MCF 10A (cell line): ENCODE results near the gene FAM241B. TPM values are rescaled to one million over a fixed set of nuclear protein-coding genes. Genes with fewer than 3 reads are reported as not detected.

Experiments used
- BruUV-seq: library from RNA; stranded (reverse); fragments of 400-500 nt; replicated peaks from 2 replicates; lab custom pipeline; 2021; lab: Mats Ljungman, UMichigan
- CTCF ChIA-PET: fragments of 300-600 bp; sonication (Branson Sonifier 250); formaldehyde crosslinking; extraction: SDS; loops from one replicate; lab custom pipeline; 2021; ENCODE audit warnings: antibody characterized with exemption, inconsistent platforms; lab: Yijun Ruan, JAX
- POLR2A ChIA-PET: fragments of 300-600, 350-650 bp; sonication (Branson Sonifier 250); formaldehyde crosslinking; extraction: SDS; loops from one replicate; lab custom pipeline; 2020; ENCODE audit warnings: antibody characterized with exemption, inconsistent platforms; lab: Yijun Ruan, JAX
- DNase-seq: peaks from one replicate; pipeline ENCODE4 v3.0.0-alpha.2; 2018; ENCODE audit not compliant: unreplicated experiment
- H3K27ac Mint-ChIP-seq: one replicate; pipeline ENCODE4 v1.8.0; 2022; ENCODE audit warnings: mild to moderate bottlenecking, low read depth, mixed read lengths; ENCODE audit not compliant: unreplicated experiment
- H3K27me3 Mint-ChIP-seq: one replicate; pipeline ENCODE4 v1.8.0; 2022; ENCODE audit warnings: mixed read lengths; ENCODE audit not compliant: insufficient read depth, unreplicated experiment
- H3K36me3 Mint-ChIP-seq: one replicate; pipeline ENCODE4 v1.8.0; 2022; ENCODE audit warnings: mild to moderate bottlenecking, moderate library complexity, mixed read lengths; ENCODE audit not compliant: insufficient read depth, unreplicated experiment
- H3K4me1 Mint-ChIP-seq: one replicate; pipeline ENCODE4 v1.8.0; 2022; ENCODE audit warnings: mixed read lengths; ENCODE audit not compliant: insufficient read depth, unreplicated experiment
- H3K4me3 Mint-ChIP-seq: one replicate; pipeline ENCODE4 v1.8.0; 2022; ENCODE audit warnings: mild to moderate bottlenecking, moderate library complexity, mixed read lengths; ENCODE audit not compliant: unreplicated experiment
- H3K9me3 Mint-ChIP-seq: one replicate; pipeline ENCODE4 v1.8.0; 2022; ENCODE audit warnings: mixed read lengths; ENCODE audit not compliant: unreplicated experiment
- intact Hi-C: fragments of 100-400 bp; cut with micrococcal nuclease; formaldehyde crosslinking; loops from 2 replicates; pipeline ENCODE4 v1.14.1; 2022
- total RNA-seq: library from RNA; stranded (reverse); gene quantifications from 2 replicates; pipeline ENCODE4 v1.2.3, GENCODE V29; 2022
- TF ChIP-seq, protein P1 (sequence below): fragments of 200-600 bp; IDR thresholded peaks from one replicate; pipeline ENCODE4 v1.8.0; 2022; ENCODE audit warnings: antibody characterized with exemption, mild to moderate bottlenecking; ENCODE audit not compliant: unreplicated experiment

The FAM241B gene
- total RNA-seq, 1 experiment from 2014 or later = 7.5 TPM

DNA sequence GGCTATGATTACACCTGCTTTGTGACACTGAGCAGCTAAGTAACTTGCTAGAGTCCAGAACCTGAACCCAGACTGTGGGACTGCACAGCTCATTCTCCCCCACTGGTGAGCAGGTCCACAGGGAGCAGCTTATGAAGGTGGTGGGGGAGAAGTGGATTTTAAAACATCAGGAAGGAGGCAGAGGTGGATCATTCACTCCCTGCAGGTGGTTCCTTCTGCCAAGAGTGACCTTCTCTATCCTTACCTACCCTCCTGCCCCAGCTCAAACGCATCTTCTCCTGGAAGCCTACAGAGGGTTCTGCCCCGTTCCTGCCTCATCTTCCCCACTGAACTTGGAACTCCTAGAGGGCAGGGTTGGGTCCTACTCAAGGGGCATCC, 539 bp upstream of the FAM241B start:
- TF ChIP-seq, protein P1, sequence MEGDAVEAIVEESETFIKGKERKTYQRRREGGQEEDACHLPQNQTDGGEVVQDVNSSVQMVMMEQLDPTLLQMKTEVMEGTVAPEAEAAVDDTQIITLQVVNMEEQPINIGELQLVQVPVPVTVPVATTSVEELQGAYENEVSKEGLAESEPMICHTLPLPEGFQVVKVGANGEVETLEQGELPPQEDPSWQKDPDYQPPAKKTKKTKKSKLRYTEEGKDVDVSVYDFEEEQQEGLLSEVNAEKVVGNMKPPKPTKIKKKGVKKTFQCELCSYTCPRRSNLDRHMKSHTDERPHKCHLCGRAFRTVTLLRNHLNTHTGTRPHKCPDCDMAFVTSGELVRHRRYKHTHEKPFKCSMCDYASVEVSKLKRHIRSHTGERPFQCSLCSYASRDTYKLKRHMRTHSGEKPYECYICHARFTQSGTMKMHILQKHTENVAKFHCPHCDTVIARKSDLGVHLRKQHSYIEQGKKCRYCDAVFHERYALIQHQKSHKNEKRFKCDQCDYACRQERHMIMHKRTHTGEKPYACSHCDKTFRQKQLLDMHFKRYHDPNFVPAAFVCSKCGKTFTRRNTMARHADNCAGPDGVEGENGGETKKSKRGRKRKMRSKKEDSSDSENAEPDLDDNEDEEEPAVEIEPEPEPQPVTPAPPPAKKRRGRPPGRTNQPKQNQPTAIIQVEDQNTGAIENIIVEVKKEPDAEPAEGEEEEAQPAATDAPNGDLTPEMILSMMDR = no peak
- Mint-ChIP-seq H3K4me1 (no peaks in the 10 kb centered on the region), H3K9me3 (no peaks in the 10 kb centered on the region), H3K27me3 (peaks cover 5% of the 10 kb centered on the region), H3K4me3 (peak overlapping the region; percentile 58), H3K27ac (no peak overlapping the region), H3K36me3 (no peaks in the 10 kb centered on the region)
- no peak for DNase-seq
- POLR2A ChIA-PET = interaction anchor here (0.6 to 1.0 kb wide), 4 partner anchors 12 to 196 kb away, joined by 3 read pairs; no protein-coding TSS in a partner anchor
- CTCF ChIA-PET = interaction anchor here (0.6 to 1.4 kb wide), 31 partner anchors 8 to 1429 kb away, joined by 3 to 14 read pairs (median 3); no protein-coding TSS in a partner anchor
- BruUV-seq = no TSS peak
- intact Hi-C loops = no loop called here

DNA sequence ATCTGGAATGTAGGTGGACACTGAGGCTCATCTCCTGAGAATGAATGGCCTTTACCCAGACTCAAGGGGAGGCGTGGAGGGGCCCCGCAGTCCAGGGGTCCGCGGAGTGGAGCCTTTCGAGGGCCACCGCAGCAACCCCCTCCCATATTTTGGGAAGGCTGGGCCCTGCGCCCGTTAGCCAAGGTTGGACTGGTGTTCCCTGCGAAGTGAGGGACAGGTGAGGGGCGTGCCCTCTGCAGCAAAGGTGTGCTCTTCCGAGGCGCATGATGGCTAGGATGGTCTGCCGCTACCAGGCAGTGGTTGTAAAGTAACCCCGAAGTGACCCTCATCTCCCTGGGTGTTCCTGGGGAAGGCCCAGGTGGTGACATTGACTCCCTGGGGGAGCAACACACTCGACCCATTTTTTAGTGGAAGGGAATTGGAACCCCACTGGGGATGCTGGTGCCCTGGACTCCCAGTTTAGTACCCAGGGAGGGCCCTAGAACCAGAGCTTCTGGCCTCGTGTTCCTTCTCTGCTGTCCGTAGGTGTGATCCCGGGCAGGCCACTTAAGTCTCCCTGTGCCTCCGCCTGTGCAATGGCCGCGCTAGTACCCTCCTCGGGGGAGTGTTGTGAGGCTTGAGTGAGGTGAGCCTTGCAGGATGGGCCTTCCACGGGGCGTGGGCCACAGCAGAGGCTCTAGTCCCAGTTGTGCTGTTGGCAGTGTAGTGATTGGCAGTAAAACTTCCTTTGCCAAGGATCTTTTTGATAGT, 779 bp downstream of the FAM241B start:
- CTCF ChIA-PET = interaction anchor here (0.7 to 2.3 kb wide), 3 partner anchors 10 to 114 kb away, joined by 5 to 15 read pairs (median 10); no protein-coding TSS in a partner anchor
- TSS peak; percentile 21 for BruUV-seq
- intact Hi-C loops = no loop called here
- POLR2A ChIA-PET = interaction anchor here (0.6 kb wide), 1 partner anchor 96 kb away, joined by 5 read pairs; no protein-coding TSS in a partner anchor
- Mint-ChIP-seq H3K9me3 (no peaks in the 10 kb centered on the region), H3K27me3 (no peaks in the 10 kb centered on the region), H3K4me3 (peak overlapping the region; percentile 58), H3K4me1 (no peaks in the 10 kb centered on the region), H3K36me3 (no peaks in the 10 kb centered on the region), H3K27ac (no peak overlapping the region)
- TF ChIP-seq, protein P1 = no peak
- no peak for DNase-seq

DNA sequence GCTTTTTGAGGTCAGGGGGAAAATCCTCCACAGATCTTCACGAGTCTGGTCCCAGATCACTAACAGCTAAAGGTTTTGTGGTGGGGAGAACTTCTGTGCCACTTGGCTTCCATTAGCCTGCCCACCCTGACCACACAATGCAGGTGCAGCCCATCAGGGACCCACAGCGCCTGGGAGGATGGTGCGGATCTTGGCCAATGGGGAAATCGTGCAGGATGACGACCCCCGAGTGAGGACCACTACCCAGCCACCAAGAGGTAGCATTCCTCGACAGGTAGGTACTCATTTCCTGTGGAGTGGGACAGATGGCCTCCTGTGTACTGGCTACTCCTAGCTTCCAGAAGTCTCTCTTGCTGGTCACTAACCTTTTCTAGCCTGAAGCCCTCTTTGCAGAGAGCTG, 1.5 kb downstream of the FAM241B start:
- BruUV-seq = no TSS peak
- POLR2A ChIA-PET = interaction anchor here (0.6 kb wide), 1 partner anchor 96 kb away, joined by 5 read pairs; no protein-coding TSS in a partner anchor
- Mint-ChIP-seq H3K36me3 (no peaks in the 10 kb centered on the region), H3K9me3 (no peaks in the 10 kb centered on the region), H3K27ac (no peak overlapping the region), H3K4me1 (no peaks in the 10 kb centered on the region), H3K27me3 (no peaks in the 10 kb centered on the region), H3K4me3 (peak overlapping the region; percentile 58)
- DNase-seq = no peak
- TF ChIP-seq, protein P1 = no peak
- intact Hi-C loops = no loop called here
- CTCF ChIA-PET = interaction anchor here (0.7 to 2.3 kb wide), 6 partner anchors 9 to 283 kb away, joined by 3 to 15 read pairs (median 7); no protein-coding TSS in a partner anchor

DNA sequence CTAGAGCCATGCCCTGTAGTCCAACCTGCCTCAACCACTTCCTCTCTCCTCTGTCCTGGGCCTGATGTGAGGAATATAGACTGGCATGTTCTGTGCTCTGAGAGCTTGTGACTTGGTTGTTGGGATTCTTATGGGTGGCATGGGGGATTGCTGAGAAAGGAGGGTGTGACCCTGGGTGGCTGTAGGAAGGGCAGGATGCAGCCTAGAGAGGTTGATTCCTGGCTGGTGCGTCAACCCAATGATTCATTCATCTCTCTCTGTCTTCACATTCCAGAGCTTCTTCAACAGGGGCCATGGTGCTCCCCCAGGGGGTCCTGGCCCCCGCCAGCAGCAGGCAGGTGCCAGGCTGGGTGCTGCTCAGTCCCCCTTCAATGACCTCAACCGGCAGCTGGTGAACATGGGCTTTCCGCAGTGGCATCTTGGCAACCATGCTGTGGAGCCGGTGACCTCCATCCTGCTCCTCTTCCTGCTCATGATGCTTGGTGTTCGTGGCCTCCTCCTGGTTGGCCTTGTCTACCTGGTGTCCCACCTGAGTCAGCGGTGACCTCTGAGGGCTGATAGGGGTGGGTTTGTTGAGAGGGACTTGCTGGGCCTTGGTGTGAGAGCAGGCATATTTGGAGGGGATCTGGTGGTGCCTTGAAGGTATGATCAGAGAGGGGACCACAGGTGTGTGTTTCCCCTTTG, 2.6 kb downstream of the FAM241B start:
- ChIA-PET CTCF (interaction anchor here (0.6 to 2.3 kb wide), 5 partner anchors 8 to 145 kb away, joined by 3 to 15 read pairs (median 9); no protein-coding TSS in a partner anchor), POLR2A (no interaction called here)
- Mint-ChIP-seq H3K27ac (peak overlapping the region; percentile 33), H3K27me3 (no peaks in the 10 kb centered on the region), H3K4me1 (no peaks in the 10 kb centered on the region), H3K36me3 (no peaks in the 10 kb centered on the region), H3K4me3 (no peak overlapping the region), H3K9me3 (no peaks in the 10 kb centered on the region)
- BruUV-seq = no TSS peak
- DNase-seq = no peak
- TF ChIP-seq, protein P1 = no peak
- intact Hi-C loops = no loop called here
